ENCODE results near the gene NKX1-1.

DNA sequence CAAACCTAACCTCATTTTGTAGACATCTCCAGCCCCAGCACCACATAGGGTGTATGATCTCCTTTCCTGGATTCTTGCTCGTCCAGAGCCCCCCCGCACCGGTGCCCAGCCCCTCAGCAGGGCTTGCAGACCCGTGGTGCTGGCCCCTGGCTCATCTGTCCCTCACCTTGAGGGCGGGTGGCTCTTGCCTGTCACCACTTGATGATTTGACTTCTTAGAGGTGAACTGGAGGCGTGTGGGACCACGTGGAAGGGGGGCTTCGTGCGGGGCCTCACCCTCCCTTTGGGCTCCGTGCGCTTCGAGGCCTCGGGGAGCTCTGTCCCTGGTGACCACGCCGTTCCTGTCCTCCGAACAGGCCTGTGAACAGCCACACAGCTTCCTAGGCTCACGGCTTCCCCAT is 43.7 kb downstream of the NKX1-1 start:
- TF ChIP-seq EZH2 (IDR thresholded peaks at IDR 0.05; ENCODE audit: low read length): no peak
- no peak for TF ChIP-seq CTCF (optimal IDR thresholded peaks at IDR 0.05 in 1 of 3, IDR thresholded peaks at IDR 0.05 in 1 of 3, conservative IDR thresholded peaks at IDR 0.05 in 1 of 3; ENCODE audit: extremely low read depth in 1 of 3, insufficient read depth in 2 of 3, low read length in 3 of 3)
